Measurements from ENCODE around the gene TNRC6C.

The TNRC6C gene

DNA sequence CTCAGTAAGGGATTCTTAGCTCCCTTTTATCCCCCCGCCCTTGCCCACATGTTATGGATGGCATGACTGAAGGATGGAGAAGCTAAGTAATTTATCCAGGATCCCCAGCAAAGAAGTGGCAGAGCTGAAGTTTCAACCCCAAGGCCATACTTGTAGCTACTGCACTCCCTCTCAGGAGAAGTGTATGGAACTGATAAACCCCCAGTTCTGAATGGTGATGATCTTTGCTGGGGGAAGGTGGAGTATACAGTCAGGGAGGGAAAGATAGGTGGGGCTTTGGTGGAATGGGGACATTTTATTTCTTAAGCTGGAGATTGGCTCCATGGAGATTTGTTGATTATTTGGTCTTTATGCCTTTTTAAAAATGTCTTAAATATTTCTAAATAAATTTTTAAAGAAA lies 58.3 kb downstream of the TNRC6C start:
- DNase-seq, result peak; percentile 66

DNA sequence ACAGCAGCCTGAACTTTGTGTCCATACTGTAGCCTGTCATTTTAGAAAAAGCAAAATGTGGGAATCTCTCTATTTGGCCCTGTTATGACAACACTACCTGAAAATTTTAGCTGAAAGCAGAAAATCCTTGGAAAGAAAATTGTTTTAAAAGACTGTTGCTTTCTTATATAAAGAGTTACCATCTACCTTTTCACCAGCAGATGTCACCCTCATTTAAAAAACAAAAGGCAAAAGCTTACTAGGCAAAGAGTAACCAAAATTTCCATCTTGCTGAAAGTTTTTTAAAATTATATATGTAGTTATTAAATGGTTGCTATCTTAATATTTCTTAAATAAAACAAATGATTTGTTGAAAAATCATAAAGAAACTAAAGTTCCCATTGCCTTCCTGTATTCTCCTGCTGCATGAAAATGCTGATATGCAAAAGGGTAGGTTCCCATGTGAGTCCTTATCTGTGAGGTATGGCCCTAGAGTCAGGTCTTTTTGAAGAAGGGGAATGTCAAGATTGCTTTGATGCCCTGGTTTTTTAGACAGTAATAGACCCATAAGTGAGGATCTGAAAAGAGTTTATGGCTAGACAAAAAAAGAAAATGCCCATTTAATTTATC lies 61.0 kb downstream of the TNRC6C start:
- DNase-seq, result peak; percentile 71

DNA sequence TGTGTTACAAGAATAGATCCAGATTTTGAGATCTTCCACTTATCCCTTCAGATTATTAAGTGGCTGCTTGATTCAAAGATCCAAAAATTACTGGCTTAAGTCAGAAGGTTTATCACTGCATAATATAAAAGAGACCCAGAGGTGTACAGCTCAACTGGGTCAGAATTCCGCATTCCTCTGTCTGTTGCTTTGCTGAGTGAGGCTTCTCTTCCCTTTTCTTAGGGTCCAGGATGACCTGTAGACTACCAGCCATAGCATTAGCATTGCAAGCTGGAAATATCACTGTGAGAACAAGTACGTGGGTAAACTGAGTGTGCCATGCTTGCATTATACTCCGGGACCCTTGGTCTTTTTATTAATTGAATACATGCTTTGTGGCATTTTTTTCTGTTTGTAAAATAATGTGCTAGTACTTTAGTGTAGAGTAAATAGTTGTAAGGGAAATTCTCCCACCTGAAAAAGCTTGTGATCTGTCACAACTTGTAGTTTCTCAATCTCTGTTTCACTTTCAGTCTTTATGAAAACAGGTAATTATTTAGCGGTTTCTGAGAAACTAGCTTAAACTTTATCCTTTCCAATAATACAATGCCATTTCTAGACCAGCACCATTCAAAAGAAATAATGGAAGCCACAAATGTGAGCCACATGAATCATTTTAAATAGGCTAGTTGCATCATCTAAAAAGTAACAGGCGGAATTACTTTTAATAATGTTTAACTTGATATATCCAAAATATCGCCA lies 61.6 kb downstream of the TNRC6C start:
- no peak for DNase-seq

DNA sequence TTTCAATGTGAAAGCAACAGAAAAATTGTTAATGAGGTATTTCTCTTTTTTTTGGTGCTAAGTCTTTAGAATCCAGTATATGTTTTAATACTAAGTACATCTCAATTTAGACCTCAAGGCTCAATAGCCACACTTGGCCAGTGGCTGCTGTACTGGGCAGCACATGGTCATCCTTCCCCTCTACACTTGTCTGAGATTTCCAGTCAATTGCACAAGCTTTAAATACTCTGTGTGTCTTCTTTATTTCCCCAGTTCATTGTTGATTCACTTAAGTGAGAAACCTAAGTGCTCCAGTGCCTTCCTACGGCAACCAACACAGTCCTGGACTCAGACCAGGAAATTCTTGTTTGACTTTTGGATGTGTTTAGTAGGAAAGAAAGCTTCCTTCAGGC lies 62.2 kb downstream of the TNRC6C start:
- DNase-seq, result no peak

DNA sequence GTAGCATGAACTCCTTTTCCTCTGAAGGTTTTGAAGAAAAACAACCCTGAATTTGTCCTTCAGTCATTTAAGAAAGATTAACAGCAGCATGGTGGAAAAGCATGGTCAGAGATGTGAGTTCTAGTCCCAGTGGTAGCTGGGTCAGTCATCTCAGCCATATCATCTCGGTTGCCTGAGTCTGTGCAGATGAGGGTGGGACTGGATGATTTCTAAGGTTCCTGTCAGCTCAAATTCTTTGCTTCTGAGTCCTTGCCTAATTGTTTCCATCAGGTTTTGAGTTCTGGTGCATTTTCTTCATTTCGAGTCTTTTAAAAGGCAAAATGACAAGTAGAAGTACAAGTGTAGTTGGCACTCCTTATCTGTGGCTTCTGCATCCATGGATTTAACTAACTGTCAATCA lies 63.9 kb downstream of the TNRC6C start:
- no peak for DNase-seq

DNA sequence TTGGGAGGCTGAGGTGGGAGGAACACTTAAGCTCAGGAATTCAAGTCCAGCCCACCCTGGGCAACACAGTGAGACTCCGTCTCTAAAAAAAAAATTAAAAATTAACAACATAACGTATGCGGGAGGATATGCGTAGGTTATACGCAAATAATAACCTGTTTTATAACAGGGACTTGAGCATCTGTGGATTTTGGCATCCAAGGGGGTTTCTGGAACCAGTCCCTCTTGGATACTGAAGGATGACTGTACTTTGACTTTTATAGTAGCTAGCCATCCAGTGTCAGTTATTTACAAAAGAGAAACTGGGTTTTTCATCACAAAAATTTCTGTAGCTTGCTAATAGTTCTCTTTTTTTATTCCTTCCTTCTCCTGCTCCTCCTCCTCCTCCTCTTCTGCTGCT lies 64.5 kb downstream of the TNRC6C start:
- no peak for DNase-seq

DNA sequence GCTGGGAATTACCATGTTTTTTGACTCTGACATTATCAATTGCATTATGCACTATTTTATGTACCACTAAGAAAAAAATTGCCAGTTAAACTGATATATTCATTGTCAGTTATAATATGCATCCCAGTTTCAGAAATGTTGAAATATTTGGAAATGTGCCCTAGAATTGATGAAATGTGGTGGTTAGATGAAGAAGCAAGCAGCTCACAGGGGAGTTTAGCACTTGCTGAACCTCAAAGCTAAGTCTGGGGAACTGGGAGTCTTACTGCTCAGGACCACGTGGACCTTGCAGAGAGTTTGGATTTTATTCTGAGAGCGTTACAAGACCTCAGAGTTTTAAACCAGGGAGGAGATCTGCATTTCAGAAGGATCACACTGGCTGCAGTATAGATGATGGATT lies 67.9 kb downstream of the TNRC6C start:
- no peak for DNase-seq

DNA sequence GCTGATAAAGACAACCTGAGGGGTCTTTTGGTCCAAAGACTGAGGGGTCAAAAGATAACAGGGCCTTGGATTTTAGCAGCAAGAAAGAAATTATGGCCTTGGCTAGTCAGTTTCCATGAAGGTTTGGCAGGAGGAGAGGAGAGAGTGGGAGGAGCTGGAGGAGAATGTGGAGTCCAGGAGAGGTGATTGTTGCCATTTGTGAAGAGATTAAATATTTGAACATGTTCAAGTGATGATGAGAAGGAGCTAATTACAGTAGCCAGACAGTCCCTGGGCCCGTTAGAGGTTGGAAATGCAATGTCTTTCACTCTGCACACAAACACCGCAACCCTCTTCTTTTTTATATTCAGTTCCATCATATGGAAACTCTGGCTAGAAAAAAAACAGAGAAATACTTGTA lies 68.6 kb downstream of the TNRC6C start:
- DNase-seq, result no peak

DNA sequence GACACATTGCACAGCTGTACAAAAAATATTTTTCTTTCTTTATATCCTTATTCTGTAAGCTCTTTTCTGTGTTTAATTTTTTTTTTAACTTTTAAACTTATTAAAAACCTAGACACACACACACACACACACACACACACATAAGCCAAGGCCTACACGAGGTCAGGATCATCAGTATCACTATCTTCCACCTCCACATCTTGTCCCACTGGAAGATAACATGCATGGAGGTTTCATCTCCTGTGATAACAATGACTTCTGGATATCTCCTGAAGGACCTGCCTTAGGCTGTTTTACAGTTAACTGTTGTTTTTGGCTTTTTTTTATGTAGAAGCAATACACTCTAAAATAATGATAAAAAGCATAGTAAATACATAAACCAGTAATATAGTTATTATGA lies 71.2 kb downstream of the TNRC6C start:
- DNase-seq, result peak; percentile 87

DNA sequence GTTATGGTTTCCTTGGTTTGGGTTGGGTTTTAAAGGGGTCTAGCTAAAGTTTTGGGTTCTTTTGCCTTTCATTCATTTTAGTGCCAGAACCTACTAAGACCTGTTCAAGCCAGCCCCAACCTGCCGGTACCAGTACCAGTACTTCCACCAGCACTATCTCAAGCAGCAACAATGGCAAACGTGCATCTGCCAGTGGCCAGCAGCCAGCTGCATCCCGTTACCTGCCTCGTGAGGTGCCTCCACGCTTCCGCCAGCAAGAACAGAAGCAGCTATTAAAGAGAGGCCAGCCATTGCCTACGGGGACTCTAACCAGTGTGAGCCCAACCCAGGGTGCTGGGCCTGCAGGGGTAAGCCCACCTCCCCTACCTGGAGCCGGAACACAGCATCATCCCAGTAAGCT lies 72.9 kb downstream of the TNRC6C start:
- no peak for DNase-seq

DNA sequence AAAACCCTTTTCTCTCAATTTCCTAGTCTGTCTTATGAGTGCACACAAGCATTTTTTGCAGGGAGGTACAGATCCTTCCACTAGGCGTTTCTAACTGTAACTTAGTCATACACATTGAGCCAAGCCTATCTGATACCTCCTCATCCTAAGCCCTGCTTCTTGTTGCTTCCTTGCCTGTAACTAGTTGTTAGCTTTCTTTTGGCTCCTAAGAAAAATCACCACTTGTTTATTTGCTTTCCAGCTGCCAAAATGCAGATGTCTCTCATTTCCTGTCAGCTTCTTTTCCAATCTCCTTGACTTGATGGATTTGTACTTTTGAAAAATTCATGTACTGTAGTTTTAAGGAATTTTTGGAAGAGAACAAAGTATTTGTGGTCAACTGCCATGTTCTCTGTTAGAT lies 73.7 kb downstream of the TNRC6C start:
- peak; percentile 72 for DNase-seq

DNA sequence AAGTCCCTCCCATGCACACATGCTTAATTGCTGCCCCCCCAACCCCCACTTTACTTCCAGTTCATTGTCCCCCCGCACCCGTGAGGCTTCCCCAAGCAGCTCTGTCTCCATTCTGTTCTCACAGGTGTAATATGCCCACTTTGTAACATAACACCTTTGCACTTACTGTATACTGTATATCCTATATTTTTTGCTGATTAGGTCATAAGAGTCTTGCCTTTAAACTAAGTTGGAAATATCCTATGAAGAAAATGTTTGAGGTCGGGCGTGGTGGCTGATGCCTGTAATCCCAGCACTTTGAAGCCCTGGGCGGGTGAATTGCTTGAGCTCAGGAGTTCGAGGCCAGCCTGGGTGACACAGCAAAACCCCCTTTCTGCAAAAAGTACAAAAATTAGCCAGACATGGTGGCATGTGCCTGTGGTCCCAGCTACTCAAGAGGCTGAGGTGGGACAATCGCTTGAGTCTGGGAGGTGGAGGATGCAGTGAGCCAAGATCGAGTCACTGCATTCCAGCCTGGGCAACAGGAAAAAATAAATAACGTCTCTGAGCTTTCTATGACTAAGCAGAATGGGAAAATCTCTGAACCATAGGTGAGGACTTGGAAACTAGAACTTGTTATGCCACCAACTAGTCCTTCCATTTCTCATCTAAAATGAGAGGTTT lies 76.1 kb downstream of the TNRC6C start:
- no peak for DNase-seq

DNA sequence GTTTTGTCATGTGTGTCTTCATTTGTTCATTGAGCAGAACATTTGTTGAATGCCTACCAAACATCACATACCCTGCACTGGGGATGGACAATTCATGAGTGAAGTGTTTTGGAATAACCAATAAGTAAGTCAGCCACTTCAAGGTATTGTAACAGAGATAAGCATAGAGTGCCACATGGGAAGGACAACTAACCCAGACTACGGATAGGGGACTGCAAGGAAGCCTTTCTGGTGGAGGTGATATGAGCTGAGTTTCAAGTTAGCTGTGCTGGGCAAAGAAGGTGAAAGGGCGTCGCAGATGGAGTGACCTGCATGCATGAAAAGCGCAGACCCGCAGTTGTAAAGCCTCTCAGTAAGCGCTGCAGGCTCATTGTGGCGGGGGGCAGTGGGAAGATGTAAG lies 78.8 kb downstream of the TNRC6C start:
- DNase-seq, result no peak

DNA sequence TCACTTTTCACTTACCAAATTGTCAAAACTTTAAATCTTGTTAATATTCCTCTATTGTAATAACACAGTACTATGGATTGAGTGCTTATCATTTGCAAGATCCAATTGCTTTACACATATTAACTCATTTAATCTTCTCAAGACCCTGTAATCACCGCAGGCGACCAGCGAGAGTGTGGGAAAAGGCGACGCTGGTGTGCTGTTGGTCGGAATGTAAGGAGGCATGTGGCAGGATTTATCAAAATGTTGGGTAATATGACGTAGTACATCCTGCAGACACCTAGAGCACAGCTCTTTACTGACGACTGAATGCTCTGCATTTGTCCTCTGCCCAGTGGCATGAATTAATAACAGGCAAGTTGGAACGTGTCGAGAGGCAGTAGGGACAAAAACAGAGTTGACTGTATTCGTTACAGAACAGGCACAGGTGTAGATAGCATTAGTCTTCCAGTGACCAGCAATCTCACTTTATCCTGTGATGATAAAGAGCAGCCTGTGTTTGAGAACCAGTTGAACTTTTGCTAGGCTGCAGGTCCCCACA lies 80.3 kb downstream of the TNRC6C start:
- no peak for DNase-seq

DNA sequence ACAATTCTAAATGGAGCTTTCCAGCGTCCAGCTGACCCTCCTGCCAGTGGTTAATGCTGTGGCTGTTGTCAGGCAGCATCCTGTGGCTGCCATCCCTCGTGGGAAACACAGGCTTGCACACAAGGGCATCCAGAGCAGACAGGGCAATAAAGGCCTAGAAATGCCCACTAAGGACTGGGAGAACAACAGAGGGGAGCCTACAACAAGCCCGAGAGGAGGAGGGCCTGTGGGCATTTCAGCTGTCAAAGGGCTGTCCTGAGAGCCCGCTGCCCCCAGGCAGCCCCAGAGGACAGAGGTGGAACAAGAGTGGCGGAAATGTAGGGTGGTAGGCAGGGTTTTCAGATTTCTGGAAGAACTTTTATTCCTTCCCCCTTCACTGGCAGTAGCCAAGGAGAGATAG lies 81.1 kb downstream of the TNRC6C start:
- no peak for DNase-seq

DNA sequence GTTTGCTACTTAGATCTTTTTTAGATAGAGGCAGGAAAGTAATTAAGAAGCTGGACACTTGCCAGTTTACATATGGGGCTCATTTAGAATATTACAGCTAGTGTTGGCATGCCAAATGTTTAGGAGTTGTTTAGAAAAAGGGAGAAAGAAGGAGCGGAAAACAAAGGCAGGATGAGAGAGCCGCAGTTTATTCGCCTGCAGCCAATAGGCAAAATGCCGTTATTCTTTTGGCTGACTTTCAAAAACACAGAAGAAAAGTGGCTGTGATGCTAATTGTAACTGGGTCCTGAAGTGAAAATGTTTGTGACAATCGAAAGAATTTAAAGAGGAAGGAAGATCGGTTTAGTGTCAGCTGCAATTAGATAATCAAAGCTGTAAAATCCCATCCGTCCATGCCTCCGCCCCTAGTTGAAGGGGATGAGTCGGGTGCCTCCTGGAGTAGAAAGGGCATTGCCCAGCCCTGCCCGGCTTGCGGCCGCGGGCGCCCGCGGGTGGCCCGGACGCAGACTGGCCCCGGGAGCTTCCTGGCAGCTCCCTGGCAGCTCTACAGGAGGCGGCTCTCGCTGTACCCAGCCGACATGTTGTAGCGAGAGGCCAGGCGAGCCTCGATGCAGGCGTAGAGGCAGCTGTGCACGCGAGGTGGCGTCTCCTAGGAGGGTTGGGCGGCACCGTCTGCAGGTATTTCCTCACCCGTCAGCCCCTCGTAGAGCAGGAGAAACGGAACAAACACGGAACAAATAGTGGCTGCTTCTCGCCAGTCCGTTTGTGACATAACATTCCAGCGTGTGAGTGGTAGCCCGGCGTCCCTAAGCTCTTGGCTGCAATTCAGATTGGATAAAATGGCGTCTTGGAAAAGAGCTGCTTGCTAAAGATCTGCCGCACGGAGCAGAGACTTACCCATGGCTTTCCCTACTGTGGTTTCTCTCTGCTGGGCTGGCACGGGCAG lies 82.2 kb downstream of the TNRC6C start:
- DNase-seq, result peak; percentile 33

DNA sequence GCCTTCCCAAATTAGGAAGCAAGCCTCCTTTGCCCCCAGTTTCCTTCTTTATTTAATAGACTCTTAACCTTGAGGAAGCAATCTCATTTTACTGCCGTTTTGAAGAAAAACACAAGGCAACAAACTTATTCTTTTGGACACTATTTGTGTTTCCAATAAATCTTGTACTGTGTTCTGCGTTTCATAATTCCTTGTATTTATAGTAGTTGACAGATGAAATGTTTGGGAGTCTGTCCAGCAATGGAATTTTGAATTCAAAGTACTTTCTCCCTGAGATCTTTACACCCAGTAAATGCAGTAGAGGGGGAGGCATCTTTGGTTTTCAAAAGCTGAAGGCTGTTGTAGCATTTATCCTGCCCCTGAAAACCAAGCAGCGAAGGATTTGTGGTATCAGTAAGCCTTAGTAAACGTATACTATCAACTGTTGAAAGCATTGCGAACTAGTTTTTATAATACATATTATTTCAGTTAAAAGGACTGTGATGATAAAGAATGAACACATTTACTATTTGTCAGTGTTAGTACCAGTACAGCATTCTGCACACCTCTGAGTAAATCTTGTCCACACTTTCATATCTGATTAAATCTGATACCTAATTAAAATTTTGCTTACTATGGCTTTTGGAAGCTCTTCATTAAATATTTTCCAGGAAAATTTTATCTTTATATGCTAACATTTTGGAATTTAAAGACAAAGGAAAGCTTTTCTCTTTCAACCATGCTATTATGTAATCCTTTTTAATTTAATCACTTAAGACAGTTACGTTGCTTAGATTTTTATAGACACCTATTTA lies 83.1 kb downstream of the TNRC6C start:
- DNase-seq, result no peak

DNA sequence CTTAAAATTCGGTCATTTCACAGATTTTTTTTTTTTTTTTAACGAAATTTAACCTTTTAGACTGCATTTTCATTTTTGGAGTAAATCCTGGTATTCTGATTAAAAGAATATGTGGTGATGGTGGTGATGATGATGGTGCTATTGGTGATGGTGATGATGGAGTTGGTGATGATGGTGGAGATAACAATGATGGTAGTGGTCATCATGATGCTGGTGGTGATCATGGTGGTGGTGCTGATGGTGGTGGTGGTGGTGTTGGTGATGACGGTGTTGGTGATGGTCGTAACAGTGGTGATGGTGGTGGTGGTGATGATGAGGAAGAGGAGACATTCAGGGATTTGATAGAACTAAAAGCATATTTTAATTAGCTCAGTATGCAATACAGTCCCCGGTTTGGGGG lies 84.0 kb downstream of the TNRC6C start:
- no peak for DNase-seq

DNA sequence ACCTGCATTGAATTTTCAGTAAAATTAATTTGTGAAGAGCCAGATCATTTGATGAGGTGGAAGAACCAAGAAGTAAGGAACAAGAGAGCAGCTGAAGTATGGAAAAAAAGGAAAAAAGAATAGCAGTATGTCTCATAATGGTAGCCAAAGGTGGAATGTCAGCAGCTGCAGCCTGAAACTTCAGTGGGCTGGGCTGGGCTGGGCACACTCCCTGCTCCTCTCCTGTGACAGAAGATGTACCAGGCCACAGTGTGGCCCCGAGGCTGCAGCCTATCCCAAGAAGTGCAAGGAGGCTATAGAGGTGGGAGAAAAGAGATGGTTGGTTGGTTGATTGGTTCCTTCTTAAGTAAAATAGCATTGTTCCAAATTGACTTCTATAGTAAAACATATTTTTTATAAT lies 84.5 kb downstream of the TNRC6C start:
- DNase-seq, result no peak

DNA sequence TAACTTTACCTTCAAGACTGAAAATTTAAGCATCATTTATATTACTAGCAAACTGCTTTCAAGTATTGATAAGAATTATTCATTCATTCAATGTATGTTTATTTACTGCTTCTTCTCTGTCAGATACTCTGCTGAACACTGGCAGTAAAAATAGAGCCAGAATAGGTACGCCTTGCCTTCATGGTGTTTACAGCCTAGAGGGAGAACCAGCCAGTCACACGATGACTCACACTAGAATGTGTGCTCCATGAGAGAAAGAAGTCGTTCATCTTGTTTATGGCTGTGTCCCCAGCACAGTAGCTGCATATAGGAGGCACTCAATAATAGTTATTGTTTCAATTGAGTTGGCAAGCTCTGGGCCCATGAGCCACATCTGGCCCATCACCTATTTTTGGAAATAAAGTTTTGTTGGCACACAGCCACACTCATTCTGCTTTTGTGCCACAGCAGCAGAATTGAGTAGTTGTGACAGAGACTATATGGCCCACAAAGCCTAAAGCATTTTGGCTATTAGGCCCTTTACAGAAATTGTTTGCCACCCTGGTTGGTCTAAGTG lies 85.9 kb downstream of the TNRC6C start:
- DNase-seq, result no peak

DNA sequence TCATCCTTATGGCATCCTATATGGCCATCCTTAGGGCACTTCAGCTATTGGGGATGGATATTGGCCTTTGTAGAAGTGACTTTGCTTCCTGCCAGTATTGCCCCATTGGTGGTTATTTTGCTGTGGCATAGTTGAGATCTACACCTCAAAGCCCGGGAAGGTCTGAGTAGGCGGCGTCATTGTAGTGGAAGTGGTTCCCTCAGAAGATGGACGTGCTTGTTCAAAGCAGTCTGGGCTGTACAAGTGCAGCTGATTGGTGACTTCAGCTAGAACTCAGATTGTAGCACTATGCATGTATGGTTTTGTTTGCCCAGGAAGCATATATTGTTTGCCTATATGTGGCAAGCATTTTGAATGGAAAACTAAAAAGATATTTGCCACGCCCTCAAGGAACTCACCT lies 86.8 kb downstream of the TNRC6C start:
- DNase-seq, result no peak

DNA sequence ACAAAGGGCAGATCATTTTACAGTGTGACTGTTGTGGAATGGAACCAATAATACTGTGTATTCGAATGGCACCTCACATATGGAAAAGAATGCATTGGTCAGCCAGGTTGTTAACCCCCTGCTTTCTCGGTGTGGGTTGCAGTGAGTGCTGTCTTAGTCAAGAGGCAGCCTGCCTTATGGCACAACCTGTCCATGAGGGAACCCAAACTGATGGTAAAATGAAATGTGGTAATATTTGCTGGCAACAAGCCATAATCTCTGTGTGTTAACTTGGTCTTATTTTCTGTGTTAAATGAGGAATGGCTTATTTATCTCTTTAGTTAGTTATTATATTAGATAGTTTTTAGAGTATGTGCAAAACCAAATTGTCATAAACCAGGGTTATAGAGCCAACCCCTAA lies 88.4 kb downstream of the TNRC6C start:
- peak; percentile 63 for DNase-seq
